Left ventricle myocardium inferior (tissue), 1 donor: ENCODE results near the gene HOXD10. TPM values are rescaled to one million over a fixed set of nuclear protein-coding genes. Genes with fewer than 3 reads are reported as not detected.

Experiments
- DNase-seq: peaks from one replicate; pipeline ENCODE4 v3.0.0-alpha.2; 2020
- H3K27ac ChIP-seq: fragments of 200-600 bp; replicated peaks from 2 replicates; pipeline ENCODE4 v1.8.0; 2021
- H3K27me3 ChIP-seq: fragments of 200-600 bp; 2 replicates; pipeline ENCODE4 v1.8.0; 2021; ENCODE audit warnings: low read depth
- H3K36me3 ChIP-seq: fragments of 200-600 bp; 2 replicates; pipeline ENCODE4 v1.8.0; 2021
- H3K4me1 ChIP-seq: fragments of 200-600 bp; 2 replicates; pipeline ENCODE4 v1.8.0; 2021
- H3K4me3 ChIP-seq: fragments of 200-600 bp; 2 replicates; pipeline ENCODE4 v1.8.0; 2021; ENCODE audit warnings: mild to moderate bottlenecking, moderate library complexity
- H3K9me3 ChIP-seq: fragments of 200-600 bp; replicated peaks from 2 replicates; pipeline ENCODE4 v1.8.0; 2021
- CTCF ChIP-seq: fragments of 200-600 bp; IDR thresholded peaks from 2 replicates; pipeline ENCODE4 v1.8.0; 2021; ENCODE audit warnings: antibody characterized with exemption, mild to moderate bottlenecking, borderline replicate concordance
- intact Hi-C: fragments of 100-400 bp; cut with micrococcal nuclease; formaldehyde crosslinking; loops from one replicate; pipeline ENCODE4 v1.11.0; 2022
- total RNA-seq: library from RNA; stranded (reverse); fragmentation: NEBNext Ultra II Directional; extraction: Animal tissue kit (Norgen Biotek cat#: 25700); gene quantifications from one replicate; pipeline ENCODE4 v1.2.1, GENCODE V29; 2021
- donor health status: DM: no; HTN: yes; CAD: no; lungs with severe emphysema.

Gene HOXD10
- total RNA-seq, 1 donor from 2014 or later = not detected

GRCh38 chr2:176109192-176109901, 7.2 kb upstream of the HOXD10 start:
- Histone ChIP-seq H3K4me3 (no peak overlapping the region), H3K27me3 (peaks cover 99% of the 10 kb centered on the region), H3K36me3 (no peaks in the 10 kb centered on the region), H3K9me3 (no peaks in the 10 kb centered on the region), H3K27ac (no peak overlapping the region), H3K4me1 (peaks cover 37% of the 10 kb centered on the region)
- intact Hi-C loops = no loop called here
- no peak for TF ChIP-seq CTCF
- DNase-seq = no peak

GRCh38 chr2:176109946-176110345, 6.6 kb upstream of the HOXD10 start:
- no peak for TF ChIP-seq CTCF
- no peaks in the 10 kb centered on the region for H3K9me3 ChIP-seq
- H3K27me3 ChIP-seq = peaks cover 99% of the 10 kb centered on the region
- H3K27ac ChIP-seq = no peak overlapping the region
- no peaks in the 10 kb centered on the region for H3K36me3 ChIP-seq
- peaks cover 31% of the 10 kb centered on the region for H3K4me1 ChIP-seq
- no peak for DNase-seq
- intact Hi-C loops = no loop called here
- no peak overlapping the region for H3K4me3 ChIP-seq

- Histone ChIP-seq H3K27me3 (peaks cover 99% of the 10 kb centered on the region), H3K4me3 (no peak overlapping the region), H3K36me3 (no peaks in the 10 kb centered on the region), H3K9me3 (no peaks in the 10 kb centered on the region), H3K27ac (no peak overlapping the region), H3K4me1 (peaks cover 29% of the 10 kb centered on the region)
- intact Hi-C loops = no loop called here
- DNase-seq = no peak
- no peak for TF ChIP-seq CTCF
Measured at GRCh38 chr2:176110415-176111308, 5.9 kb upstream of the HOXD10 start.

GRCh38 chr2:176111309-176111663, 5.3 kb upstream of the HOXD10 start:
- intact Hi-C loops = no loop called here
- no peak for DNase-seq
- peaks cover 99% of the 10 kb centered on the region for H3K27me3 ChIP-seq
- no peak overlapping the region for H3K4me3 ChIP-seq
- peak; percentile 58 for TF ChIP-seq CTCF
- H3K27ac ChIP-seq = no peak overlapping the region
- H3K4me1 ChIP-seq = peaks cover 28% of the 10 kb centered on the region
- no peaks in the 10 kb centered on the region for H3K9me3 ChIP-seq
- H3K36me3 ChIP-seq = no peaks in the 10 kb centered on the region

GRCh38 chr2:176111846-176112374, 4.7 kb upstream of the HOXD10 start:
- intact Hi-C loops = no loop called here
- TF ChIP-seq CTCF = no peak

More at GRCh38 chr2:176111846-176112374, 4.7 kb upstream of the HOXD10 start:
- Histone ChIP-seq H3K9me3 (no peaks in the 10 kb centered on the region), H3K36me3 (no peaks in the 10 kb centered on the region), H3K27ac (no peak overlapping the region), H3K27me3 (peaks cover 99% of the 10 kb centered on the region), H3K4me1 (peaks cover 22% of the 10 kb centered on the region), H3K4me3 (no peak overlapping the region)
- no peak for DNase-seq
